Right hindlimb (tissue), 1 donor: ENCODE measurements around the gene SFI1.
"Not testable (repeated sequence)": the region's sequence is repeated elsewhere in the genome, so short reads cannot be mapped to it uniquely, and the experiment has no call there.

Experiments used
- DNase-seq: peaks from one replicate; pipeline ENCODE4 v3.0.0-alpha.2; 2018

The SFI1 gene

GRCh38 chr22:31590161-31590560 is 93.8 kb downstream of the SFI1 start:
- not testable (repeated sequence) for DNase-seq

DNA sequence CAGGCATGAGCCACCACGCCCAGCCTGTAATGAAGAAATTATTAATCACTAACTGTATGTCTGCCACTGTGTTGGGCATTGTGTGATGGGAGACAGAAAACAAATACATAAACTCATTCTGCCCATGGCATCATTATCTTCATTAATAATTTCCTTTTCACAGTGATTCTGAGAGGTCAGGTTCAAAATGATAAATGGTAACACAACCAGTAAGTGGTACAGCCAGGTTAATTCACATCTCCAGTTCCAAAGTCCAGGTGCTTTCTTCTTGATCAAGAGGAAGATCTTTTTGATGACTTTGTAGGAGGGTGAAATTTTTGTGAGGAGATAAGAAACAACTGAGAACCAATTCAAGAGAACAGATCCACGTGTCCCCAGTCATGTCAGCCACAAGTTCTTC is 98.9 kb downstream of the SFI1 start:
- DNase-seq, result no peak

- peak; percentile 18 for DNase-seq
Observed at GRCh38 chr22:31602259-31602952, 106.1 kb downstream of the SFI1 start.

DNA sequence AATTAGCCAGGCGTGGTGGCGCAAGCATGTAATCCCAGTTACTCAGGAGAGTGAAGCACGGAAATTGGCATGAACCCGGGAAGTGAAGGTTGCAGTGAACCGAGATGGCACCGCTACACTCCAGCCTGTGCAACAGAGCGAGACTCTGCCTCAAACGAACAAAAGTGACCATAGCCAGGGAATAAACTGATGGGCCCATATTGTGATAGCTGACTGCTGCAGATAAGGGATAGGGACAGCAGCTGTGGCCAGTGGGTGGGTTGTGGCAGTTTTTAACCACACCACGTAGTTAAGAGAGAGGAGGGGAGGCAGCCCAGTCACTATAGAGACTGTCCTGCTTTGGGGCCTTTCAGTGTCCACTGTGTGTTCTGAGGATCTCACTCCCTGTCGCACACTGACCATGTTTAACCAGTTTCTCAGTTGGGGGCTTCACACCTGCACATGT is 106.8 kb downstream of the SFI1 start:
- no peak for DNase-seq

DNA sequence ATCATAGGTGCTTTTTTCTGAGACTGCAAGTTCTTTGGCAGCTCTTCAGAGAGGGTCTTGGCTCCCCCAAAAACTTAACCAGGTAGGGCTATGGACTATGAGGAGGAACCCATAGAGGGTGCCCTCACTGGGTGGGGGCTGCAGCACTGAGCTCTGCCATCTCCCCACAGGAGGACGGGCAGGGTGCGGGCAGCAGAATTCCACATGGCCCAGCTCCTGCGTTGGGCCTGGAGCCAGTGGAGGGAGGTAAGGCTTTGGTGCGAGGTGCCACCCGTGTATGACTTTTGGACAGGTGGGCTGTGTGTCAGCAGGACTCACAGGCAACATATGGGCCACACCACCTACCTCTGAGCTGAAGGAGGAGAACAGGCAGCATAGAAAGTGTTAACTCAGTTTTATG is 107.2 kb downstream of the SFI1 start:
- DNase-seq, result no peak

GRCh38 chr22:31604137-31604705 is 107.9 kb downstream of the SFI1 start:
- no peak for DNase-seq

- no peak for DNase-seq
Observed at GRCh38 chr22:31604746-31605705, 108.7 kb downstream of the SFI1 start.

DNA sequence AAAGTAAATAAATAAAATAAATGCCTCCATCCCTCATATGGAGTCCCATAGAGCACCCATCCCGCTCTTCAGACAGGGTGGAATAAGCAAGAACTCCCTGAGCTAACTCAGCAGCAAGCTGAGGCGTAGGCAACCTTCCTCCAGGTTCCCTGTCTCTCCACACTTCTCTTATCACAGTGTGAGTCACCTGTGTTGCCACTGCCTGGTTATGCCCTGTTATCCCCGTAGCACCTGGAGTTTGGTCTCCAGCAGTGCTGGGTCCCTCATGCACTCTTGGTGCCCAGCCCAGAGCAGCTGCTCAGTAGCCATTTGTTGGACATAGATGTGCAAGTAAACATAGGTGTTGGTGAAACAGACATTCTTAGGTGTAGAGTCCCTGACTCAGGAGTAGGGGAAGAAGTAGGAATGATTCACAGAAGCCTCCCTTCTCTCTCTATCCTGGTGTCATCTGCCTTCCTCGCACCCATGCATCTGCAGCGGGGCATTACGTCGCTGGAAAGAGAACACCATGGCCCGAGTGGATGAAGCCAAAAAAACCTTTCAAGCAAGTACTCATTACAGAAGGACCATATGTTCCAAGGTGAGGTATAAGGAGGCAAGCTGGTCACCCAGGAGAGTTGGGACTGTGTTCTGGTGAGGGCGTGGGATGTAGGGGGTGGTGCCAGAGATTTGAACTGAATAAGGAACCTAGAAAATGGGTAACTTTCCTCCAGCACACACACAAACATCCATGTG is 109.7 kb downstream of the SFI1 start:
- DNase-seq, result no peak

DNA sequence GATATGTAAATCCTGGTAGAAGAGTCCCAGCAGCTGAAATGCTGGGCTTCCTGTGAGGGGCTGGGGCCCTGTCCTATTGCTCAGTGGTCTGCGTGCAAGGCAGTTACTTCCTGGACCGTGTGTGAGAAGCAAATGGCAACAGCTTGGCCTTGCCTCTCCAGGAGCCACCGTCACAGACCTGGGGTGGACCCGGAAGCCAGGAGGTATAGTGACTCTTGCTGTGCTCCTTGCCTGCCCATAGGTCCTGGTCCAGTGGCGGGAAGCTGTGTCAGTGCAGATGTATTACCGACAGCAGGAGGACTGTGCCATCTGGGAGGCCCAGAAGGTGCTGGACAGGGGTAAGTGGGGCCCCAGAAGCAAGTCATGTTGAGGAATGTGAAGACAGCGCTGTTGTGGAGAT is 111.4 kb downstream of the SFI1 start:
- DNase-seq, result no peak

DNA sequence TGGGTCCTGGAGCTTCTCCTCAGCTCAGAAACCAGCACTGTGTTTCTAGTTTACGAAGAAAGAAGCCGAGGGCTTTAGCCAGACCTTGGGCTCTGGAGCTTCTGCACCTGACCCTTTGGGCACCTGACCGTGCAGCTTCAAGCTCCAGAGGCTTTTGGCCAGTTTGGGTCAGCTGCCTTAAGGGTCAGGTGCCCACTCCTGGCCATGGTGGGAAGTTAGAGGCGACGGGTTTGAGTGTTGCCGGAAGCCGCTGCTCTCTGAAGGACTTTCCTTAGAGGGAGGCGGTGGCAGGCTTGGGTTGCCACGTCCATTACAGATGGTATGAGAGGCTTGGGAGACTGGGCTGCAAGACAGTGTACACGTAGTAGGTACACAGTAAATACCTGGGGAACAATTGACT is 113.4 kb downstream of the SFI1 start:
- no peak for DNase-seq

DNA sequence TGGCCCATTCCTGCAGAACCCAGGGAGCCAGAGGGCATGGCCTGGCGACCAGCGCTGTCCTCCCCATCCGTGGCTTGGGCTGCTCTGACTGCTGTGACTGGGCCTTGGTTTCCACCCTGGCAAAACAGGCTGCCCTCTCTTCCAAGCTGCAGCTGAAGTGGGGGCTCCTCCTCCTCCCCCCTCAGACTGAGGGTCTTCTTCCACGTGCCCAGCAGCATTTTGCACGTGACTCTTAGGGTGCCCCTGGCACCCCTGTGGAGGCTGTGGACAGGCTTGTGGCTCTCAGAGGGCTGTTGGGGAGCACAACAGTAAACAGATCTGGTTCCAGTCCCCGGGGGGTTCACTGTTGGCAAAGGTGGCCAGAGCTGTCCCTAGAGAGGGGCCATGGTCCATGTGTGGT is 114.3 kb downstream of the SFI1 start:
- DNase-seq, result no peak

GRCh38 chr22:31611061-31611760 is 114.9 kb downstream of the SFI1 start:
- peak; percentile 62 for DNase-seq

GRCh38 chr22:31612891-31613285 is 116.6 kb downstream of the SFI1 start:
- no peak for DNase-seq

DNA sequence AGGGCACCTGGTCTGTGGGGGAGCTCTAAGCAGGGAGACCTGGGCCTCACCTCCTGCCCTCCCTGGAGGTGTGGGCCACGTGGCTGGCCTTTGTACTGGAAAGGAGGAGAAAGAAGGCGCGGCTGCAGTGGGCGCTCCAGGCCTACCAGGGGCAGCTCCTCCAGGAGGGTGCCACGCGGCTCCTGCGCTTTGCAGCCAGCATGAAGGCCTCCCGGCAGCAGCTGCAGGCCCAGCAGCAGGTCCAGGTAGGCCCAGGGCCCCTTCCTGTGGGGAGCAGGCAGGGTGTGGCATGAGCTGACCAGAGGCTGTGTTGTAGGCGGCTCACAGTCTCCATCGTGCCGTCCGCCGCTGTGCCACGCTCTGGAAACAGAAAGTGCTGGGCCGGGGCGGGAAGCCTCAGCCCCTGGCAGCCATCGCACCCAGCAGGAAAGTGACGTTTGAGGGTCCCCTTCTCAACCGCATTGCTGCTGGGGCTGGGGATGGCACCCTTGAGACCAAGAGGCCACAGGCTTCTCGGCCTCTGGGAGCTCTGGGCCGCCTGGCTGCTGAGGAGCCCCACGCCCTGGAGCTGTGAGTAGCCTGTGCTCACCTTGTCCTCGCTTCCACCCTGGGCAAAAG is 117.1 kb downstream of the SFI1 start:
- no peak for DNase-seq

DNA sequence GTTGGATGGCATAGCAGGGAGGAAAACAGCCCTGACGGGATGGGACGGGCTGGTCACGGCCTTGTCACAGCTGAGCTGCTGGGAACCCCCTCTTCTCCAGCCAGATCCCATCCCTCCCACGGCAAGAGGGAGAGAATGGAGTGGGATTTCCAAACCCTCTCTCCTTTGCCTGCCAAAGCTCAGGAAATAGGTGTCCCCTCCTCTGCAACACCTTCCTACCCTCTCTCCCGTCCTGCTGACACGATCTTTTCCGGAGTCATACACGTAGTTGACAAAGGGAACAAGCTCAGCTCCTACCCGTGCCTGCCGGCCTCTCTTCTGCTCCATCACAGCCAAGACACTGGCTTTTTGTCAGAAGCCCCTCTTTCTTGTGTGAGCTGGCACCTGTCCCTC is 117.6 kb downstream of the SFI1 start:
- DNase-seq, result no peak

- peak; percentile 24 for DNase-seq
Observed at GRCh38 chr22:31614781-31615490, 118.6 kb downstream of the SFI1 start.

GRCh38 chr22:31615491-31615860 is 119.1 kb downstream of the SFI1 start:
- DNase-seq, result peak; percentile 16

DNA sequence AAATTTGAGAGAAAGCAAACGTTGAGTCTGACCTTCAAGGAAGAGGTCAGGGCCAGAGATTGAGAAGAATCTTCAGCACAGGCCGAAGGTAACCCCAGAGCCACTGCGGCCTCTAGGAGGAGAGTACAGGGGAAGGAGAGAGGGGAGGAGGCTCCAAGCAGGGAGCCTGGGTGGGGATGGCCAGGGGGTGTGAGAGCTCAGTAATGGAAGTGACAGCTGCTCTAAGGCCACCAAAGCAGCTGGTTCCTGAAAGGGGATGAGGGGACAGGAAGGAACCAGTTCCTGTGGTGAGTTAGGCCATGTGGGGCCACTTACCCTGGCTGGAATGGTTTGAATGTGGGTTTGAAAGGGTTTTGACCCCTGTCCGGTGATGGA is 119.6 kb downstream of the SFI1 start:
- peak; percentile 26 for DNase-seq

GRCh38 chr22:31616315-31616980 is 120.1 kb downstream of the SFI1 start:
- no peak for DNase-seq

DNA sequence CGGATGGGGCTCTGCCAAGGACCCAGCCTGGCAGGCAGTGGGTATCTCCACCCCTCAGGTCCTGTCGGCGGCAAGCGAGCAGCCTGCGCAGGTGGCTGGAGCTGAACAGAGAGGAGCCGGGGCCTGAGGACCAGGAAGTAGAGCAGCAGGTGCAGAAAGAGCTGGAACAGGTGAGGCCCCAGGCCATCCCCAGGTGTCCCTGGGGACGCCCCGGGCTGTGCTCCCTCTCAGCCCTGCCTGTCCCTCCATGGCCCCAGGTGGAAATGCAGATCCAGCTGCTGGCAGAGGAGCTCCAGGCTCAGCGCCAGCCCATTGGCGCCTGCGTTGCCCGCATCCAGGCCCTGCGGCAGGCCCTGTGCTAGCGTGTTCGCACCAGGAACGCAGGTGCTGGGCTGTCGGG is 121.7 kb downstream of the SFI1 start:
- DNase-seq, result no peak
